CMK (cell line): ENCODE results near the gene AZU1.
"Not testable (repeated sequence)": the region's sequence is repeated elsewhere in the genome, so short reads cannot be mapped to it uniquely, and the experiment has no call there.

Source experiments
- DNase-seq: peaks from one replicate; pipeline ENCODE4 v3.0.0-alpha.2; 2010; ENCODE audit warnings: low read depth

Gene AZU1

GRCh38 chr19:810883-811489 is 16.7 kb upstream of the AZU1 start:
- DNase-seq = no peak

GRCh38 chr19:811506-812048 is 16.1 kb upstream of the AZU1 start:
- DNase-seq = no peak

- DNase-seq = no peak
Observed at GRCh38 chr19:812049-812746, 15.4 kb upstream of the AZU1 start.

GRCh38 chr19:812747-813218 is 14.9 kb upstream of the AZU1 start:
- no peak for DNase-seq

GRCh38 chr19:813219-814151 is 14.2 kb upstream of the AZU1 start:
- DNase-seq = no peak

- DNase-seq = no peak
Observed at GRCh38 chr19:814152-815078, 13.2 kb upstream of the AZU1 start.

GRCh38 chr19:815079-815774 is 12.4 kb upstream of the AZU1 start:
- no peak for DNase-seq

- DNase-seq = no peak
Observed at GRCh38 chr19:815775-816499, 11.7 kb upstream of the AZU1 start.

- DNase-seq = no peak
Observed at GRCh38 chr19:816500-816857, 11.2 kb upstream of the AZU1 start.

GRCh38 chr19:820212-820611 is 7.4 kb upstream of the AZU1 start:
- DNase-seq = not testable (repeated sequence)

GRCh38 chr19:821231-821824 is 6.3 kb upstream of the AZU1 start:
- no peak for DNase-seq

GRCh38 chr19:821825-822503 is 5.7 kb upstream of the AZU1 start, which contains the start of gene PLPPR3:
TSS of gene PLPPR3 (minus strand) at chr19:821955. CDS start at chr19:821559, 396 bp downstream.
- DNase-seq = no peak

GRCh38 chr19:823565-824121 is 4.0 kb upstream of the AZU1 start:
- no peak for DNase-seq

GRCh38 chr19:824885-825284 is 2.8 kb upstream of the AZU1 start:
- no peak for DNase-seq

- no peak for DNase-seq
Observed at GRCh38 chr19:825897-826644, 1.6 kb upstream of the AZU1 start.

GRCh38 chr19:827314-827709 is 325 bp upstream of the AZU1 start:
- DNase-seq = no peak

GRCh38 chr19:829129-829758 is 1.6 kb downstream of the AZU1 start:
- DNase-seq = no peak
